ENCODE data around the gene PKN2. TPM values are rescaled to one million over a fixed set of nuclear protein-coding genes. Genes with fewer than 3 reads are reported as not detected.

The PKN2 gene
- total RNA-seq, 1 experiment from 2014 or later: 58.4 TPM

GRCh38 chr1:88883156-88883555, 199.1 kb downstream of the PKN2 start:
- Histone ChIP-seq H3K27me3 (no peaks in the 10 kb centered on the region), H3K27ac (no peak overlapping the region), H3K36me3 (peaks cover 25% of the 10 kb centered on the region), H3K4me1 (no peaks in the 10 kb centered on the region), H3K4me3 (no peak overlapping the region), H3K9me3 (replicated peaks) (no peaks in the 10 kb centered on the region)
- DNase-seq: no peak

Other genes with a start within 250 kb of the PKN2 start
- gene GTF2B, start 207.3 kb downstream of the PKN2 start, total RNA-seq (2014; rRNA removed; shearing (Covaris generic)): 48.6 and 49.0 TPM in 2 replicates